22Rv1 (cell line): ENCODE measurements around the gene MYRIP.

Experiments used
- CTCF ChIP-seq: fragments of 450-650 bp; IDR thresholded peaks from 2 replicates; pipeline ENCODE4 v1.5.1; 2017; ENCODE audit warnings: mild to moderate bottlenecking
- ZFX ChIP-seq: fragments of 450-650 bp; IDR thresholded peaks from 2 replicates; pipeline ENCODE4 v1.6.1; 2017; ENCODE audit warnings: antibody characterized with exemption, borderline replicate concordance

DNA sequence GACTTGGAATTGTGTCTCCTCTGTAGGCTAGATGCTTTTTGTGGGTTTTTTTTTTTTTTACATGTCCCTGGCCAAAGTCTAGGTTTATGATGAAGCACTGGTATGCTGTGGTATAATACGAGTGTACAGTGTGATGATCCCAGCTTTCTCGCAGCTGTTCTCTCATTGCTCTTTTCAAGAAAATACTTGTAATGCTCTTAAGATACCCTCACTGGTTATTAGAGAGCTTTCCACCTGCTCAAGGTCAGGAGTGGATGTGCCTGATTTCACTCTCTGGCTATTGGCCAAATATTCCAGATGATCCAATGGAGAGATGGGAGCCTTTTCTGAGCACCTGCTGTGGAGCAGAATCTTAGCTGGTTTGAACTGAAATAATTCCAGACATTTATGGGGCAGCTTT, 215.1 kb downstream of the MYRIP start:
- TF ChIP-seq CTCF = no peak
- no peak for TF ChIP-seq ZFX
